HEK293 (cell line): ENCODE results near the gene TMEM256.

Experiments used
- BCL11A ChIP-seq: fragments of 450-650 bp; formaldehyde crosslinking; IDR thresholded peaks from 2 replicates; pipeline ENCODE4 v1.5.1; 2016; ENCODE audit warnings: low read depth, missing biosample characterization, missing genetic modification characterization
- FEZF1 ChIP-seq: fragments of 450-650 bp; formaldehyde crosslinking; IDR thresholded peaks from 2 replicates; pipeline ENCODE4 v1.5.1; 2016; ENCODE audit warnings: missing biosample characterization, missing genetic modification characterization
- GLI2 ChIP-seq: fragments of 450-650 bp; formaldehyde crosslinking; IDR thresholded peaks from 2 replicates; pipeline ENCODE4; 2017; ENCODE audit warnings: missing biosample characterization, missing genetic modification characterization, low read depth, borderline replicate concordance
- GLIS1 ChIP-seq: fragments of 450-650 bp; formaldehyde crosslinking; IDR thresholded peaks from 2 replicates; pipeline ENCODE4 v1.5.1; 2016; ENCODE audit warnings: missing biosample characterization, missing genetic modification characterization
- IKZF3 ChIP-seq: fragments of 450-650 bp; IDR thresholded peaks from 2 replicates; pipeline ENCODE4 v1.5.0; 2018; ENCODE audit warnings: missing biosample characterization, mild to moderate bottlenecking, missing genetic modification characterization, moderate library complexity
- KLF1 ChIP-seq: fragments of 450-650 bp; formaldehyde crosslinking; IDR thresholded peaks from 2 replicates; pipeline ENCODE4 v1.5.1; 2016; ENCODE audit warnings: missing biosample characterization, missing genetic modification characterization
- MYNN ChIP-seq: fragments of 450-650 bp; formaldehyde crosslinking; IDR thresholded peaks from 2 replicates; pipeline ENCODE4 v1.5.1; 2016; ENCODE audit warnings: missing biosample characterization, missing genetic modification characterization, borderline replicate concordance
- YY2 ChIP-seq: fragments of 450-650 bp; formaldehyde crosslinking; IDR thresholded peaks from 2 replicates; pipeline ENCODE4 v1.5.1; 2016; ENCODE audit warnings: missing biosample characterization, missing genetic modification characterization
- ZBTB10 ChIP-seq: fragments of 450-650 bp; formaldehyde crosslinking; IDR thresholded peaks from 2 replicates; pipeline ENCODE4 v1.5.1; 2016; ENCODE audit warnings: missing biosample characterization, missing genetic modification characterization
- ZNF10 ChIP-seq: fragments of 450-650 bp; formaldehyde crosslinking; IDR thresholded peaks from 2 replicates; pipeline ENCODE4 v1.5.1; 2017; ENCODE audit warnings: missing biosample characterization, missing genetic modification characterization
- ZNF16 ChIP-seq: fragments of 450-650 bp; formaldehyde crosslinking; IDR thresholded peaks from 2 replicates; pipeline ENCODE4 v1.5.1; 2016; ENCODE audit warnings: low read depth, missing biosample characterization, missing genetic modification characterization
- ZNF169 ChIP-seq: fragments of 450-650 bp; formaldehyde crosslinking; IDR thresholded peaks from 2 replicates; pipeline ENCODE4 v1.5.1; 2016; ENCODE audit warnings: missing biosample characterization, missing genetic modification characterization
- ZNF174 ChIP-seq: fragments of 450-650 bp; formaldehyde crosslinking; IDR thresholded peaks from 2 replicates; pipeline ENCODE4 v1.5.0; 2017; ENCODE audit warnings: missing biosample characterization, mild to moderate bottlenecking, missing genetic modification characterization
- ZNF2 ChIP-seq: fragments of 450-650 bp; formaldehyde crosslinking; IDR thresholded peaks from 2 replicates; pipeline ENCODE4 v1.5.1; 2016; ENCODE audit warnings: missing biosample characterization, missing genetic modification characterization
- ZNF239 ChIP-seq: fragments of 450-650 bp; formaldehyde crosslinking; IDR thresholded peaks from 2 replicates; pipeline ENCODE4 v1.5.1; 2016; ENCODE audit warnings: missing biosample characterization, missing genetic modification characterization
- ZNF350 ChIP-seq: fragments of 450-650 bp; formaldehyde crosslinking; IDR thresholded peaks from 2 replicates; pipeline ENCODE4 v1.5.0; 2017; ENCODE audit warnings: missing biosample characterization, mild to moderate bottlenecking, missing genetic modification characterization
- ZNF473 ChIP-seq: fragments of 450-650 bp; formaldehyde crosslinking; IDR thresholded peaks from 2 replicates; pipeline ENCODE4 v1.5.1; 2017; ENCODE audit warnings: missing biosample characterization, missing genetic modification characterization
- ZNF580 ChIP-seq: fragments of 450-650 bp; formaldehyde crosslinking; IDR thresholded peaks from 2 replicates; pipeline ENCODE4 v1.5.1; 2016; ENCODE audit warnings: missing biosample characterization, missing genetic modification characterization
- ZNF658 ChIP-seq: fragments of 450-650 bp; formaldehyde crosslinking; IDR thresholded peaks from 2 replicates; pipeline ENCODE4; 2016; ENCODE audit warnings: missing biosample characterization, missing genetic modification characterization
- ZNF670 ChIP-seq: fragments of 450-650 bp; formaldehyde crosslinking; IDR thresholded peaks from 2 replicates; pipeline ENCODE4 v1.5.1; 2016; ENCODE audit warnings: missing biosample characterization, missing genetic modification characterization, low read depth
- ZNF677 ChIP-seq: fragments of 450-650 bp; IDR thresholded peaks from 2 replicates; pipeline ENCODE4 v1.5.0; 2018; ENCODE audit warnings: missing biosample characterization, mild to moderate bottlenecking, missing genetic modification characterization, moderate library complexity
- ZNF692 ChIP-seq: fragments of 450-650 bp; formaldehyde crosslinking; IDR thresholded peaks from 2 replicates; pipeline ENCODE4 v1.5.1; 2016; ENCODE audit warnings: missing biosample characterization, missing genetic modification characterization
- ZNF707 ChIP-seq: fragments of 450-650 bp; formaldehyde crosslinking; IDR thresholded peaks from 2 replicates; pipeline ENCODE4 v1.5.1; 2016; ENCODE audit warnings: missing biosample characterization, missing genetic modification characterization
- ZNF791 ChIP-seq: fragments of 450-650 bp; formaldehyde crosslinking; IDR thresholded peaks from 2 replicates; pipeline ENCODE4 v1.5.1; 2016; ENCODE audit warnings: missing biosample characterization, missing genetic modification characterization
- ZNF792 ChIP-seq: fragments of 450-650 bp; formaldehyde crosslinking; IDR thresholded peaks from 2 replicates; pipeline ENCODE4 v1.5.1; 2016; ENCODE audit warnings: missing biosample characterization, missing genetic modification characterization
- ZNF837 ChIP-seq: fragments of 450-650 bp; formaldehyde crosslinking; IDR thresholded peaks from 2 replicates; pipeline ENCODE4 v1.5.1; 2016; ENCODE audit warnings: missing biosample characterization, missing genetic modification characterization
- TF ChIP-seq, protein P1 (sequence below): fragments of 450-650 bp; formaldehyde crosslinking; IDR thresholded peaks from 2 replicates; pipeline ENCODE4 v1.5.1; 2016; ENCODE audit warnings: missing biosample characterization, missing genetic modification characterization
- TF ChIP-seq, protein P2 (sequence below): fragments of 450-650 bp; formaldehyde crosslinking; IDR thresholded peaks from 2 replicates; pipeline ENCODE4 v1.5.1; 2016; ENCODE audit warnings: missing biosample characterization, missing genetic modification characterization
- TF ChIP-seq, protein P3 (sequence below): fragments of 450-650 bp; formaldehyde crosslinking; IDR thresholded peaks from 2 replicates; pipeline ENCODE4 v1.5.1; 2016; ENCODE audit warnings: missing biosample characterization, missing genetic modification characterization, borderline replicate concordance

Gene TMEM256

DNA sequence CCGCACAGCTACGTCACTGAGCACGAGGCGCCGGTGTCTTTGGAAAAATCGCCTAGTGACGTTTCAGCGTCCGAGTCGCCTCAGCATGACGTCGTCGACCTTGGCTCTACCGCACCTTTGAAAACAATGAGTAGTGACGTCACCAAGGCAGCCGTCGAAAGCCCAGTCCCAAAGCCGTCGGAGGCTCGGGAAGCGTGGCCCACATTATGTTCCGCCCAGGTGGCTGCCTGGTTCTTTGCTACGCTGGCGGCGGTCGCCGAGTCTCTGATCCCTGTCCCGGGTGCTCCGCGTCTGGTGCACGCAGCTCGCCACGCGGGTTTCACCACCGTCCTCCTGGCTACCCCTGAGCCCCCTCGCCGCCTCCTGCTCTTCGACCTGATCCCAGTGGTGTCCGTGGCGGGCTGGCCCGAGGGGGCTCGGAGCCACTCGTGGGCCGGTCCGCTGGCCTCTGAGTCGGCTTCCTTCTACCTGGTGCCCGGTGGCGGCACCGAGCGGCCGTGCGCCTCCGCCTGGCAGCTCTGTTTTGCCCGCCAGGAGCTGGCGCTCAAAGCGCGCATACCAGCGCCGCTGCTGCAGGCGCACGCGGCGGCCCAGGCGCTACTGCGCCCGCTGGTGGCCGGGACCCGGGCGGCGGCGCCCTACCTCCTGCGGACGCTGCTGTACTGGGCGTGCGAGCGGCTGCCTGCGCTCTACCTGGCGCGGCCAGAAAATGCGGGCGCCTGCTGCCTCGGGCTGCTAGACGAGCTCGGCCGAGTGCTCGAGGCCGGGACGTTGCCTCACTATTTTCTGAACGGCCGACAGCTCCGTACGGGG lies 32.9 kb upstream of the TMEM256 start (continued):
- no peak for TF ChIP-seq MYNN (tag by site-specific recombination)
- no peak for TF ChIP-seq ZNF677 (tag by site-specific recombination)
- no peak for TF ChIP-seq ZNF169 (tag by site-specific recombination)
- peak; percentile 38; the same call in 1 of the 2 replicates for TF ChIP-seq GLIS1 (tag by site-specific recombination)
- TF ChIP-seq ZNF792, result no peak
- no peak for TF ChIP-seq YY2 (tag by site-specific recombination)
- TF ChIP-seq ZNF670 (tag by site-specific recombination), result no peak
- 0 out of 2 replicates have a peak, but pooled peaks have one; percentile 18 for TF ChIP-seq ZNF692 (tag by site-specific recombination)
- TF ChIP-seq ZNF174, result no peak
- TF ChIP-seq ZNF239 (tag by site-specific recombination), result no peak
- no peak for TF ChIP-seq GLI2 (tag by site-specific recombination)
- no peak for TF ChIP-seq KLF1
- no peak for TF ChIP-seq ZNF791 (tag by site-specific recombination)
- TF ChIP-seq ZNF16 (tag by site-specific recombination), result no peak
- TF ChIP-seq ZNF10 (tag by site-specific recombination), result peak; percentile 9; the same call in 1 of the 2 replicates
- no peak for TF ChIP-seq BCL11A (tag by site-specific recombination)
- no peak for TF ChIP-seq ZNF350 (tag by site-specific recombination)
- no peak for TF ChIP-seq ZNF658 (tag by site-specific recombination)
- TF ChIP-seq IKZF3 (tag by site-specific recombination), result no peak
- TF ChIP-seq ZNF580 (tag by site-specific recombination), result no peak
- no peak for TF ChIP-seq ZBTB10 (tag by site-specific recombination)
- TF ChIP-seq, protein P1, sequence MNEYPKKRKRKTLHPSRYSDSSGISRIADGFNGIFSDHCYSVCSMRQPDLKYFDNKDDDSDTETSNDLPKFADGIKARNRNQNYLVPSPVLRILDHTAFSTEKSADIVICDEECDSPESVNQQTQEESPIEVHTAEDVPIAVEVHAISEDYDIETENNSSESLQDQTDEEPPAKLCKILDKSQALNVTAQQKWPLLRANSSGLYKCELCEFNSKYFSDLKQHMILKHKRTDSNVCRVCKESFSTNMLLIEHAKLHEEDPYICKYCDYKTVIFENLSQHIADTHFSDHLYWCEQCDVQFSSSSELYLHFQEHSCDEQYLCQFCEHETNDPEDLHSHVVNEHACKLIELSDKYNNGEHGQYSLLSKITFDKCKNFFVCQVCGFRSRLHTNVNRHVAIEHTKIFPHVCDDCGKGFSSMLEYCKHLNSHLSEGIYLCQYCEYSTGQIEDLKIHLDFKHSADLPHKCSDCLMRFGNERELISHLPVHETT, result no peak
- TF ChIP-seq ZNF707, result no peak
- TF ChIP-seq, protein P2, sequence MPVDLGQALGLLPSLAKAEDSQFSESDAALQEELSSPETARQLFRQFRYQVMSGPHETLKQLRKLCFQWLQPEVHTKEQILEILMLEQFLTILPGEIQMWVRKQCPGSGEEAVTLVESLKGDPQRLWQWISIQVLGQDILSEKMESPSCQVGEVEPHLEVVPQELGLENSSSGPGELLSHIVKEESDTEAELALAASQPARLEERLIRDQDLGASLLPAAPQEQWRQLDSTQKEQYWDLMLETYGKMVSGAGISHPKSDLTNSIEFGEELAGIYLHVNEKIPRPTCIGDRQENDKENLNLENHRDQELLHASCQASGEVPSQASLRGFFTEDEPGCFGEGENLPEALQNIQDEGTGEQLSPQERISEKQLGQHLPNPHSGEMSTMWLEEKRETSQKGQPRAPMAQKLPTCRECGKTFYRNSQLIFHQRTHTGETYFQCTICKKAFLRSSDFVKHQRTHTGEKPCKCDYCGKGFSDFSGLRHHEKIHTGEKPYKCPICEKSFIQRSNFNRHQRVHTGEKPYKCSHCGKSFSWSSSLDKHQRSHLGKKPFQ (tag by site-specific recombination), result no peak
- no peak for TF ChIP-seq FEZF1
- peak; percentile 23; the same call in 1 of the 2 replicates for TF ChIP-seq ZNF2 (tag by site-specific recombination)
- TF ChIP-seq ZNF473 (tag by site-specific recombination), result no peak
- TF ChIP-seq, protein P3, sequence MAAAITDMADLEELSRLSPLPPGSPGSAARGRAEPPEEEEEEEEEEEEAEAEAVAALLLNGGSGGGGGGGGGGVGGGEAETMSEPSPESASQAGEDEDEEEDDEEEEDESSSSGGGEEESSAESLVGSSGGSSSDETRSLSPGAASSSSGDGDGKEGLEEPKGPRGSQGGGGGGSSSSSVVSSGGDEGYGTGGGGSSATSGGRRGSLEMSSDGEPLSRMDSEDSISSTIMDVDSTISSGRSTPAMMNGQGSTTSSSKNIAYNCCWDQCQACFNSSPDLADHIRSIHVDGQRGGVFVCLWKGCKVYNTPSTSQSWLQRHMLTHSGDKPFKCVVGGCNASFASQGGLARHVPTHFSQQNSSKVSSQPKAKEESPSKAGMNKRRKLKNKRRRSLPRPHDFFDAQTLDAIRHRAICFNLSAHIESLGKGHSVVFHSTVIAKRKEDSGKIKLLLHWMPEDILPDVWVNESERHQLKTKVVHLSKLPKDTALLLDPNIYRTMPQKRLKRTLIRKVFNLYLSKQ (tag by site-specific recombination), result no peak
- TF ChIP-seq ZNF837 (tag by site-specific recombination), result no peak
